ENCODE results near the gene HOXD3.

The HOXD3 gene

GRCh38 chr2:176212276-176212675 is 55.2 kb downstream of the HOXD3 start:
- no peak for DNase-seq (ENCODE audit: low read depth in 2 of 2)

GRCh38 chr2:176213406-176213805 is 56.3 kb downstream of the HOXD3 start:
- DNase-seq (ENCODE audit: low read depth in 2 of 2) = no peak
